ENCODE measurements around the gene PCDHA3.
"Not testable (repeated sequence)": the region's sequence is repeated elsewhere in the genome, so short reads cannot be mapped to it uniquely, and the experiment has no call there.

Gene PCDHA3

GRCh38 chr5:140800816-140801493 lies at the start of gene PCDHA3:
TSS of gene PCDHA3 (plus strand) at chr5:140801057.
- DNase-seq, result no peak

- DNase-seq, result no peak
Measured at GRCh38 chr5:140753561-140753960, 47.3 kb upstream of the PCDHA3 start.

- DNase-seq, result no peak
Measured at GRCh38 chr5:140764177-140764973, 36.5 kb upstream of the PCDHA3 start.

GRCh38 chr5:140767444-140767843 lies 33.4 kb upstream of the PCDHA3 start:
- DNase-seq, result no peak

GRCh38 chr5:140780512-140780911 lies 20.3 kb upstream of the PCDHA3 start:
- no peak for DNase-seq

- no peak for DNase-seq
Measured at GRCh38 chr5:140785905-140786686, 14.8 kb upstream of the PCDHA3 start, which contains the start of gene PCDHA1. TSS of gene PCDHA1 (plus strand) at chr5:140786140.

GRCh38 chr5:140787422-140787821 lies 13.4 kb upstream of the PCDHA3 start:
- DNase-seq, result not testable (repeated sequence)

- DNase-seq, result not testable (repeated sequence)
Measured at GRCh38 chr5:140787849-140788504, 12.9 kb upstream of the PCDHA3 start.

- DNase-seq, result no peak
Measured at GRCh38 chr5:140791089-140791488, 9.8 kb upstream of the PCDHA3 start.

- no peak for DNase-seq
Measured at GRCh38 chr5:140794595-140795258, 6.1 kb upstream of the PCDHA3 start, which contains the start of gene PCDHA2. TSS of gene PCDHA2 (plus strand) at chr5:140794852.

GRCh38 chr5:140795259-140795641 lies 5.6 kb upstream of the PCDHA3 start:
- no peak for DNase-seq

- DNase-seq, result not testable (repeated sequence)
Measured at GRCh38 chr5:140796072-140796717, 4.7 kb upstream of the PCDHA3 start.

- DNase-seq, result no peak
Measured at GRCh38 chr5:140796718-140797095, 4.2 kb upstream of the PCDHA3 start.

- DNase-seq, result no peak
Measured at GRCh38 chr5:140801494-140801841, 611 bp downstream of the PCDHA3 start.

GRCh38 chr5:140802381-140802780 lies 1.5 kb downstream of the PCDHA3 start:
- DNase-seq, result not testable (repeated sequence)

GRCh38 chr5:140802781-140803271 lies 2.0 kb downstream of the PCDHA3 start:
- no peak for DNase-seq

GRCh38 chr5:140806834-140807775 lies 6.2 kb downstream of the PCDHA3 start, which contains the start of gene PCDHA4:
TSS of gene PCDHA4 (plus strand) at chr5:140807068.
- no peak for DNase-seq

- DNase-seq, result not testable (repeated sequence)
Measured at GRCh38 chr5:140808241-140808888, 7.5 kb downstream of the PCDHA3 start.

- no peak for DNase-seq
Measured at GRCh38 chr5:140808889-140809291, 8.0 kb downstream of the PCDHA3 start.
